ENCODE data around the gene LAMA2. TPM values are rescaled to one million over a fixed set of nuclear protein-coding genes. Genes with fewer than 3 reads are reported as not detected.

The LAMA2 gene
- total RNA-seq, 2 experiments from 2014 or later = 0.69 to 1.5 TPM

GRCh38 chr6:129194306-129194941 is 311.5 kb downstream of the LAMA2 start:
- no peaks in the 10 kb centered on the region for H3K4me1 Mint-ChIP-seq (ENCODE audit: low read depth)
- H3K27me3 Mint-ChIP-seq = peaks cover 1% of the 10 kb centered on the region
- ATAC-seq = no peak
- no peak overlapping the region for H3K27ac Mint-ChIP-seq
- no peaks in the 10 kb centered on the region for H3K9me3 Mint-ChIP-seq
- H3K4me3 Mint-ChIP-seq = no peak overlapping the region
- intact Hi-C loops (cut with micrococcal nuclease) = no loop called here
- ChIA-PET CTCF (no interaction called here), POLR2A (no interaction called here)
- TF ChIP-seq, protein P1, sequence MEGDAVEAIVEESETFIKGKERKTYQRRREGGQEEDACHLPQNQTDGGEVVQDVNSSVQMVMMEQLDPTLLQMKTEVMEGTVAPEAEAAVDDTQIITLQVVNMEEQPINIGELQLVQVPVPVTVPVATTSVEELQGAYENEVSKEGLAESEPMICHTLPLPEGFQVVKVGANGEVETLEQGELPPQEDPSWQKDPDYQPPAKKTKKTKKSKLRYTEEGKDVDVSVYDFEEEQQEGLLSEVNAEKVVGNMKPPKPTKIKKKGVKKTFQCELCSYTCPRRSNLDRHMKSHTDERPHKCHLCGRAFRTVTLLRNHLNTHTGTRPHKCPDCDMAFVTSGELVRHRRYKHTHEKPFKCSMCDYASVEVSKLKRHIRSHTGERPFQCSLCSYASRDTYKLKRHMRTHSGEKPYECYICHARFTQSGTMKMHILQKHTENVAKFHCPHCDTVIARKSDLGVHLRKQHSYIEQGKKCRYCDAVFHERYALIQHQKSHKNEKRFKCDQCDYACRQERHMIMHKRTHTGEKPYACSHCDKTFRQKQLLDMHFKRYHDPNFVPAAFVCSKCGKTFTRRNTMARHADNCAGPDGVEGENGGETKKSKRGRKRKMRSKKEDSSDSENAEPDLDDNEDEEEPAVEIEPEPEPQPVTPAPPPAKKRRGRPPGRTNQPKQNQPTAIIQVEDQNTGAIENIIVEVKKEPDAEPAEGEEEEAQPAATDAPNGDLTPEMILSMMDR (IDR thresholded peaks at IDR 0.05) = no peak
- H3K36me3 Mint-ChIP-seq (ENCODE audit: low read depth) = no peaks in the 10 kb centered on the region
- DNase-seq = no peak

GRCh38 chr6:129195161-129195560 is 312.2 kb downstream of the LAMA2 start:
- intact Hi-C loops (cut with micrococcal nuclease) = no loop called here
- ChIA-PET CTCF (no interaction called here), POLR2A (no interaction called here)
- no peaks in the 10 kb centered on the region for H3K9me3 Mint-ChIP-seq
- ATAC-seq (no peak), DNase-seq (no peak)
- no peaks in the 10 kb centered on the region for H3K36me3 Mint-ChIP-seq (ENCODE audit: low read depth)
- no peak overlapping the region for H3K4me3 Mint-ChIP-seq
- H3K4me1 Mint-ChIP-seq (ENCODE audit: low read depth) = no peaks in the 10 kb centered on the region
- TF ChIP-seq, protein P1 (IDR thresholded peaks at IDR 0.05) = no peak
- H3K27me3 Mint-ChIP-seq = peaks cover 1% of the 10 kb centered on the region
- no peak overlapping the region for H3K27ac Mint-ChIP-seq

- no peak overlapping the region for H3K4me3 Mint-ChIP-seq
- TF ChIP-seq, protein P1 (IDR thresholded peaks at IDR 0.05) = no peak
- no peaks in the 10 kb centered on the region for H3K4me1 Mint-ChIP-seq (ENCODE audit: low read depth)
- H3K36me3 Mint-ChIP-seq (ENCODE audit: low read depth) = no peaks in the 10 kb centered on the region
- H3K27me3 Mint-ChIP-seq = peaks cover 1% of the 10 kb centered on the region
- no peak for ATAC-seq
- DNase-seq = no peak
- H3K27ac Mint-ChIP-seq = no peak overlapping the region
- ChIA-PET CTCF (no interaction called here), POLR2A (no interaction called here)
- intact Hi-C loops (cut with micrococcal nuclease) = no loop called here
- no peaks in the 10 kb centered on the region for H3K9me3 Mint-ChIP-seq
These were observed 312.7 kb downstream of the LAMA2 start for GRCh38 chr6:129195643-129196042.

GRCh38 chr6:129197154-129197553 is 314.2 kb downstream of the LAMA2 start:
- Mint-ChIP-seq H3K27ac (no peak overlapping the region), H3K4me1 (ENCODE audit: low read depth) (no peaks in the 10 kb centered on the region), H3K27me3 (peaks cover 4% of the 10 kb centered on the region), H3K9me3 (no peaks in the 10 kb centered on the region), H3K36me3 (ENCODE audit: low read depth) (no peaks in the 10 kb centered on the region), H3K4me3 (no peak overlapping the region)
- ChIA-PET CTCF (no interaction called here), POLR2A (no interaction called here)
- no peak for DNase-seq
- TF ChIP-seq, protein P1 (IDR thresholded peaks at IDR 0.05) = no peak
- ATAC-seq = no peak
- intact Hi-C loops (cut with micrococcal nuclease) = no loop called here

DNA sequence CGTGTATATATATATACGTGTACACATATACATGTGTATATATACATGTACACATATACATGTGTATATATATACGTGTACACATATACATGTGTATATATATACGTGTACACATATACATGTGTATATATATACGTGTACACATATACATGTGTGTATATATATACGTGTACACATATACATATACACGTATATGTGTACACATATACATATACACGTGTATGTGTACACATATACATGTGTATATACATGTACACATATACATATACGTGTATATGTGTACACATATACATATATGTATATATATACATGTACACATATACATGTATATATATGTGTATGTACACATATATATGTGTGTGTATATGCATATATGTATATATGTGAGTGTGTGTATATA is 317.2 kb downstream of the LAMA2 start:
- ATAC-seq = no peak
- H3K27me3 Mint-ChIP-seq = peaks cover 7% of the 10 kb centered on the region

More for the DNA sequence above, 317.2 kb downstream of the LAMA2 start:
- TF ChIP-seq, protein P1 (IDR thresholded peaks at IDR 0.05) = no peak
- POLR2A ChIA-PET = no interaction called here
- H3K27ac Mint-ChIP-seq = no peak overlapping the region
- no peak overlapping the region for H3K4me3 Mint-ChIP-seq
- H3K4me1 Mint-ChIP-seq (ENCODE audit: low read depth) = no peaks in the 10 kb centered on the region
- intact Hi-C loops (cut with micrococcal nuclease) = no loop called here
- no peaks in the 10 kb centered on the region for H3K9me3 Mint-ChIP-seq
- H3K36me3 Mint-ChIP-seq (ENCODE audit: low read depth) = no peaks in the 10 kb centered on the region
- DNase-seq = no peak
- CTCF ChIA-PET = no interaction called here

Data from activated CD8-positive, alpha-beta T cell treated with anti-CD3 and anti-CD28 coated beads for 36 hours (primary cell).